GM18508 (cell line): Measurements from ENCODE around the gene FNDC3B.

Source experiments
- ATAC-seq: cut with Tn5 transposase; IDR thresholded peaks from one replicate; pipeline ENCODE4 v1.9.1; 2021; ENCODE audit warnings: moderate number of reproducible peaks; ENCODE audit not compliant: insufficient read depth, unreplicated experiment

FNDC3B gene

DNA sequence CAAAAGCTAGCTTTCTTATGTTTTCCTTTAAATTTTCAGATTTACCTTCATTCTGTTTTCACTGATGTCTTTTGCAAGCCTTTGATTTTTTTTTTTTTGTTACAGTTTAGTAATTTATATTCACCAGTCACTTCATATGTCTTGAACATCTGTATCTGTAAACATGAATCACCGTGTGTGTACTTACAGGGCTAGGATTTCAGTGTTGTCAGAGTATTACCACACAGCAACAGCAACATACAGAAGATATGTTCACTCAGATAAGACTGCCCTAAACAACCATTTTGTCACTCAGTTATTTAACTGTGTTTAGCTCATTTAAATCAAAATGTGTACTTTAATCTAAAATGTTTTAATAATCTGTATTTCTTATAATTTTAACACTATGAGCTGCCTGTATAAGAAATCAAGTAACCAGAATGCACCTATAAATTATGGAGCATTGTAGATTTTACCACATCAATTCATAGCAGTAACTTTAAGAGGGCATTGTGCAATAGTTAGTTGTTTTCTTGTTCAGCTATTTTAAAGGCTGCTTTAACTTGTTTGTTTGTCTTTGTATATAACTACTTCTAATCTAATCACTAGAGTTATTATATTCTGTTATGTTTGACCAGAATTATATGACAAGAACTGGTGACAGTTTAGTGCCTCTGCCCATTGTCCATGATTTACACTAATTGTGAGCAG is 358.5 kb downstream of the FNDC3B start:
- no peak for ATAC-seq

DNA sequence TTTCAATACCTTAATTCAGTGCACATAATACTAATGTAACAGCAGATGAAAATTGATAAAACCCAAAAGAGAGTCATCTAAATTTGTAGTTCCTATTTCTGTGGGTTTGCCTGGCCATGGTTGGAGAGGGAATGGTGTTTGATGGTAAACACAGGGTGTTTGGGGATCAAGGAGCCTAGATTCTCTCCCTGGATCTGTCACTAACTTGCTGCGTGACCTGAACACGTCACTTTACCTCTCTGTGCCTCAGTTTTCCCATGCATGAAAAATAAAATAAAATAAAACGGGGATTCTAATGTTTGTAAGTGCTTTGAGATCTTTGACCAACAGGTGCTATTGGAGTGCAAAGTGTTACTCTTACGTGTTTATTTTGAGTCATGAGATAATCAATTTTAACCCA is 359.1 kb downstream of the FNDC3B start:
- ATAC-seq: no peak

DNA sequence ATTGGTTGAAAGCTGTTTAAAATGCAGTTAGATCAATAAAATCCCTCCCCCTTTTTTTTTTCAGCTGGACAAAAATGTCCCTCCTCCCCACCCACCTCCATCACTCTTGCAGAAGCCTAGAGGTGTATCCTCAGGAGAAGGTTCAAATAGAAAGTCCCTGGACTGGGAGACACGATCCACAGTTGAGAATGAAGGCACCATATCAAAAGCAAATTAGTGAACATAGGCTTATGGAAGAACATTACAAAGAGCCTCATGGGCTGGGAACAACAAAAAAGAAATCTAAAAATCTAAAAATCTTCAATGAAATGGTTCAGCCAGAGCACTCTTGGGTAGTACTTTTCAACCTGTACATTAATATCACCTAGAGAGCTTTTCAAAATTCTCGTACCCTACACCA is 362.7 kb downstream of the FNDC3B start:
- ATAC-seq: no peak

DNA sequence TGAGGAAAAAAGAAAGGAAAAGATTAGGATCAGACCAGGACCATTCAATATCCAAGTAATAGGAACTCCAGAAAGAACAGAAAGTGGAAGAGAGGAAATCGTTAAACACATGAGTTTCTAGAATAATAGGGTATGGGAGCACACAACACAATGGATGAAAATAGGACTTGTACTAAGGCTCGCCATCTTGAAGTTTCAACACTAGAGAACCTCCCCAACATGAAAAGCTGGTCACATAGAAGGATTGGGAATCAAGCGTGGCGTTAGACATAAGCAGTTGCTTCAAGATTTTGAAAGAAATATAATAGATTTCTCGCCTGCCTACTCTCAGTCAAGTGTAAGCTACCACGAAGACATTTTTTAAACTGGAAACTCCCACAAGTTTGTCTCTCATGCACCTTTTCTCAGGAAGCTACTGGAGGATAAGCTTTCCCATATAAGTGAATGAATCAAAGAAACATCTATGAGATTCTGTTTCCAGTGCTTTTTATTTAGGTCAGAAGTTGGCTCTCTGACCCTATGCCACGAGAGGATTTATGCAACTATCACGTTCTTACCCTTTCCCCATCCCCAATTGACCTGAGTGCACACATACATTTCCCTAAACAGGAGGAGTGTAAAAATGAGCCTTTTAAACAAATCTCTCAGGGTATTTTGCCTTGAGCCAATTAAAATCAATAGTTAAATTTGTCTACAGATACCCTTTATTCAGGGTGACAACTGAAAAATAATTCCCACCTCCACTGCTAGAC is 363.7 kb downstream of the FNDC3B start:
- ATAC-seq: no peak

DNA sequence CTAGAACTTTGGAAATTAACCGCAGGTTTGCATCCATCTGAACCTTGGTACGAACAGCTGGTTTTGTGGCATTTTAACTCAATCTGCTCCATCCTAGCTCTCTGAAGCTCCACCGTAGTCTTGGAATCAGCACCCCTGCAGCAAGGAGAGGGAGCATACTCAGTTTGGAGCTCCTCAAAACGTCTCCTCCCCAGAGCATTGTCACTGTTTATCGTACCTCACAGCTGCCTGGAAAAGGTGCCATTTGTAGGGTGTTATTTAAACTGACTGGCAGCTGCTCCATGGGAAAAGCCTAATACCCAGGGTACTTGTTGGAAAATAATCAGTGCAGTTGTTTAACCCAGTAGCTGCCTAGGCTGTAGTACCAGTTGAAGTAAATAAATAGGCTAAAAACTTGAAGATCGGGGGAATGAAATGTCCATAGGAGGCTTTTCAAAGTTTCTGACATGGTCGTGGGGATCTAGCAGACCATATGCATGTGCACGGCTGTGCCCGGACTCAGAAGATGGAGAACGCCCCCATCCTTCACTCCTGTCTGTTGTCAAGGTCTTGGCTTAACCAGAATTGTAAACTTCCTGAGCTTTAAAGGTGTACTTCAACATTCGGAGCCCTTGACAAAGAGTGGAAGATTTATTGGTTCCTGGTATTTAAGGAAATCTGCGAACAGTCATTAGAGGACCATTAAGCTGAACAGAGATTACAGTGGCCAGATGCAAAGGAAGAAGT is 365.0 kb downstream of the FNDC3B start:
- ATAC-seq: no peak

DNA sequence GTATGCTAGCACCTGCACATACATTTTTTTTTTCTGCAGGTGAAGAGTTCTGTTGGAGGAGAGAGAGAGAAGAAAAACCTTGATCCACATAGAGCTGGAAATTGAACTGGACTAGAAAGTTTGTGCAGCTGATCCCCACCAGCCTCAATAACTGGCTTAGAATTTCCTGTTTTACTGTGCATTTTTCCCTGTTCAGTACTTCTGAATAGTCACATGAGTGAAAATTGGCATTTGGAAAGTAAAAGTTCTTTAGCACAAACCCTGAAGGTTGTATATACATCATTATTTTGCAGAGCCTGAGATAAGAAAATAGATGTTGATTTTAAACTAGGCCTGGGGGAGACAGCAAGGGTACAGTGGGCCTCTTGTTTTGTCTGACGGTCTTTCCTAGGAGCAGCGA is 366.5 kb downstream of the FNDC3B start:
- ATAC-seq: no peak

DNA sequence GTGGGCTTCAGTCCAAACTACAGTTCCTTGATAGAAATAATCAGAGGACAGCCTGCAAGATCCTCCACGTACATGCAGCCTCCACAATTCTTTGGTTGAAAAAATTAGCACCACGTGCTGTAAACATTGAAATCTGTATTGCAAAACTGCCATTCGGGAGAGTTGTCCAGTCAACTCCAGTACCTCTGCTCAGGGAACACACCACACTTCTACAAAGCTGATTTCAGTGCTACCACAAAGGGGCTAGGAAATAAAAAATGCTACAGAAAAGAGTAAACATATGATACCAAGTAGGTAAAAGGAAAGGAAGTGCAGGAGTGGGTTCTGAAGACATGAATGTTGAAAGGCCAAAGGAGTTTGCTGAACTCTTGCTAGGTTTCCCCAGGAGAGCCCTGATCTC is 368.5 kb downstream of the FNDC3B start:
- no peak for ATAC-seq

DNA sequence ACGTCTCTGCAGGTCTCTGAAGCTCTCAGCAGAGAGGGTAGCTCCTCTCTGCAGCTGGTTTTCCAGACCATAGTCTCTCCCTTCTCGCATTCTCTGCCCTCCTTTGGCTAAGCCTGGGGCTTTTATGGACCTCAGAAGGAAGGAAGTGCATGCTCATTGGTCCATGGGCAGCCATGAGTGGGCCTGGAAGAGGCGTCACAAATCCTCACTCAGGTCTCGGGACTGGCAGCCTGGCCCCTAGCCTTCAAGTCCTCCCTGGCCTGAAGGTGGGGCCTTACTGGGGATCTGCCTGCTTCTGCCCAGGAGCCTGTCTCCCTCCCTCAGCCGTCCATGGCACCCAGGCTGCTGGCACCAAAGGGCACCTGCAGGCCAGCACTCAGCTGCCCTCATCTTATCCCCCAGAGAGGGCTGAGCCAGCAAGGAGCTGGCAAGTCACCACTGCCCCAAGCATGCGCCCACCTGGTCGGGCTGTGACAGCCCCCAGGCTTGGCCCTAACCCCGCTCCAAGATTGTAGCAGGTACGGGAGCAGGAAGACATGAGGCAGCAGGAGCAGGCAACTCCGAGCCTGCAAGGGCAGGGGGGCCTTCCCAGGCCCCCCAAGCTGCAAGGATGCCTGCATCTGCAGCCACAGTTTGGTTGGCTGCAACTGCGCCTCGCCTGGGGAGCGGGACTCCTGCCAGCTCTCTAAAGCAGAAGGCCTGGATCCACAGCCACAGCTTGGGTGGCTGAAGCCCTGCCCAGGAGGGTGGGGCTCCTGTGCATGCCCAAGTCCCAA is 371.5 kb downstream of the FNDC3B start:
- no peak for ATAC-seq

DNA sequence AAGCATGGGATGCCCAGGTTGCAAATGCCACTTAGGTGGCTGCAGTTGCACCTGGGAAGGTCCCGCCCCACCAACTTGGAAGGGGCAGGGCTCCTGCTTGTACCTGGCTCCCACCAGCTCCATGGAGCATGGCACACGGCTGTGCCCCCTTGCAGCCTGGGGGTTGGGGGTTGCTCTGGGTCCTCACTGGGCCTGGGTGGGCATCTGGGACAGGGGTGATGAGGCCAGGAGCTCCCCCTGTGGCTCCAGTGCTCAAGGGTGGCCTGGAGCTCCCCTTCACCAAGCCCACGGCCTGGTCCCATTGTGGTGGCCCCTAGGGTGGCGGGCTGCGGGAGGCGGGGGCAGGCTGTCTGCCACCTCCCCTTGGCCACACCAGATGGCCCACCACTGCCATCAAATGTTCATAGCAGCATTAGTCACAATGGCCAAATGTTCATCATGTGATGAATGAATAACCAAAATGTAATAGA is 372.1 kb downstream of the FNDC3B start:
- no peak for ATAC-seq

DNA sequence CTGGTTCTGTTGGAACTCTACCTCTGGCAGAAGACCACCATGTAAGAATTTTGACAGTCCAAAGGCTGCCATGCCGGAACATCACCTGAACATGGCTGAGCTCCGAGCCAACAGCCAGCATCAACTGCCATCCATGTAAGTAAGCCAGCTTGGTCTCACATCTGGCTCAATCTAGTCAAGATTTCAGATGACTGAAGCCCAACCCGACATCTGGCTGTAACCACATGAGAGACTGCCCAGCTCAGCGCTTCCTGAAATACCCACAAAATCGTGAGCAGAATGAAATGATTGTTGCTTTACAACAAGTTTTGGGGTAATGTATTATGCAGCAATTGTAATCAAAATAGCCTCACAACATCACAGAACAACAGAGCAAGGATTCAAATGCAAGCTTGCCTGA is 375.9 kb downstream of the FNDC3B start:
- no peak for ATAC-seq

DNA sequence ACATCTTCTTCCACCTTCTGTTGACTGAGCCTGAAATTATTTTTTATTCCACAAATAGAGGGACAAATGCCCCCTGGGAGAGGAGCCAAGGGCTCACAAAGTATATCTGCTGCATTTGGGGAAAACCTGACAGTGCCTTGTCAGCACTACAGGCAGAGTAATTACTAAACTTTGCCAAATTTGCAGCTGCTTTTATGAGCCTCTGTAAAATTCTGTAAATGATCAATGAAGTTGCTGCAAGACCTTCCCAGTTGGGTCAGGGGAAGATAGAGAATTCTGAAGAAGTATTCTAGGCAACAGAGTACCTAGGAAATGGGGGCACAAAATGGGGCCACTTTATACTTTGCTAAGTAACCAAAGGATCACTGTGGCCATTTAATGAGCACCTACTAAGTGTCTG is 398.3 kb downstream of the FNDC3B start:
- no peak for ATAC-seq

DNA sequence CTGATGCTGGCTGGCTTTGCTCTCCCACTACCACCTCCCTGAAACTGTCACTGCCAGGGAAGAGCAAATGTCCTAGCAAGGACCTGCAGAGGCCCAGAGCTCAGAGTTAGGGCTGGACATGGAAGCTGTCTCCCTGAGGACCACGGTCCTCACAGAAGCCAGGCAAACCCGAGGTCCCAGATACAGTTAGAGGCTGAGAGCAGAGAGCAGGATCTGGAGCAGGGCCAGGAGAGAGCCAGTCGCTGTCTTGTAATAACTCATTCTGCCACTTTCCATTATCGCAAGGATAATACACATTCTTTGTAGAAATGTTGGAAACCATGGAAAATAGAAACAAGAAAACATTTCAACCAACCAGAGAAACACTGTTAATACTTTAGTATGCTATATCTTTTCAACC is 398.8 kb downstream of the FNDC3B start:
- ATAC-seq: no peak

DNA sequence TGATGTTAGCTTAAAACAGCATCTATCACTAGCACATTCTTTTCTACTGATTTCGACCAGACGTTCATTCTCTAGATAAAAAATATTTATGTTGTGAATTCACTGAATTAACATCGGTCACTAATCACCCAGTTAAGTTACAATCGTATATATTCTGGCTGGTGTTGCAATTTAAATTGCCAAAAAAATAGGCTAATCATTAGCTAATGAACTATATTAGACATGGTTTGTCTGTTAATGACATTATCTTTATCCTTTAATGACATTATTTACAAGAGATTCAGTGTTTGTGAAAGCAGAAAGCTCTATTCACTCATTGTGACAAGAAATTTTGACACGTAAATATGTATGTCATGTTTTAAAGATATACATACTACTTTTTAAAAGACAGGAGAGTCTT is 402.2 kb downstream of the FNDC3B start:
- no peak for ATAC-seq

DNA sequence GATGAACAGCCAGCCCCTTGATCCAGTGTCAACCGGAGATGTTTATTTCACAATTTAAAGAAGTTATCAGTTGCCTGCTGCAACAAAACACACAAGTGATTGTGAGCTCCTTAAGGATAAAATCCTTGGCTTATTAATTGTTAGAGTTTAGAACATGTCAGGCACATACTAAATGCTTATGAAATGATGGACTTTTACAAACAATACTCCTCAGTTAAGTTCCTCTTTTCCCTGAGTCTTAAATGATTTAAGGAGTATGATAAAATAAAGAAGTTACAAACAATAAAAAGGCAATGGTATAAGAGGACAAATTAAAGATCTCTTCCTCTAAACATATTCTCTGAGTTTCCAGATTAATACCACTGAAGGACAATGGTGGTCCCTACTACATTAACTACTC is 403.2 kb downstream of the FNDC3B start:
- ATAC-seq: no peak

DNA sequence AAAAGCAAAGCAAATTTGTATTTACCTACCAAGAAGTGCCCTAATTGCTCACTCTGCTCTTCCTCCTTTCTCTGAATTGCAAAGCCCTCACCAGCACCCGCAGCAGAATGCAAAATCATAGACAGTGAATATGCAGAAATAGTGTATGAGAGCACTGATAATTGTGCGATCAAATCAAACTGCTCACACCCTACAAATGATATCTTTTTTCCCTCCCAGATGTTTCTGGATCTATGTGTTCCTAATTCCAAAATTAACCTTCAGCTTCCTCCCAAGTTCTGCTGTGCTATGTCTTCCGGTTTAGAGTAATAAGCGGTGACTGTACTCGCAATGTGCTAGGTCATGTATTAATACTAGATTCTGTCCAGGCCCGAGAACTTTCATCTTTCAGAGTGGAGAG is 405.4 kb downstream of the FNDC3B start:
- no peak for ATAC-seq

DNA sequence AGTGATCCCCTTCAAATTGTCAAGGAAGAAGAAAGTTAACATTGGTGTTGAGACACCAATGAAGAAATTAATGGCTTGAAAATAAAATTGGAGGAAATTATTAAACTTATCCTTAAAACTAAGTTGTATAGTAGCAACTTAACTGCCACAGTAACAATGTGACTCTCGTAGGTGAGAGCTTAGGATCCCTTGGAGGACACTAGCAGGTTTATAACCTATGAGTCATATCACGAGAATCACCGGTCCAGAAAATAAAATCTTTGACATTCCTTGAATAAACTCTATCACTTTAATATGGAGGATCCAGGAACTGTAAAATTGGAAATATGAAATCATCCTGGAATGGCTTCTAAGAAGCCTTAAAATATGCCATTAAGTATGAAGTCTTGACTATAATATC is 406.8 kb downstream of the FNDC3B start:
- ATAC-seq: no peak

DNA sequence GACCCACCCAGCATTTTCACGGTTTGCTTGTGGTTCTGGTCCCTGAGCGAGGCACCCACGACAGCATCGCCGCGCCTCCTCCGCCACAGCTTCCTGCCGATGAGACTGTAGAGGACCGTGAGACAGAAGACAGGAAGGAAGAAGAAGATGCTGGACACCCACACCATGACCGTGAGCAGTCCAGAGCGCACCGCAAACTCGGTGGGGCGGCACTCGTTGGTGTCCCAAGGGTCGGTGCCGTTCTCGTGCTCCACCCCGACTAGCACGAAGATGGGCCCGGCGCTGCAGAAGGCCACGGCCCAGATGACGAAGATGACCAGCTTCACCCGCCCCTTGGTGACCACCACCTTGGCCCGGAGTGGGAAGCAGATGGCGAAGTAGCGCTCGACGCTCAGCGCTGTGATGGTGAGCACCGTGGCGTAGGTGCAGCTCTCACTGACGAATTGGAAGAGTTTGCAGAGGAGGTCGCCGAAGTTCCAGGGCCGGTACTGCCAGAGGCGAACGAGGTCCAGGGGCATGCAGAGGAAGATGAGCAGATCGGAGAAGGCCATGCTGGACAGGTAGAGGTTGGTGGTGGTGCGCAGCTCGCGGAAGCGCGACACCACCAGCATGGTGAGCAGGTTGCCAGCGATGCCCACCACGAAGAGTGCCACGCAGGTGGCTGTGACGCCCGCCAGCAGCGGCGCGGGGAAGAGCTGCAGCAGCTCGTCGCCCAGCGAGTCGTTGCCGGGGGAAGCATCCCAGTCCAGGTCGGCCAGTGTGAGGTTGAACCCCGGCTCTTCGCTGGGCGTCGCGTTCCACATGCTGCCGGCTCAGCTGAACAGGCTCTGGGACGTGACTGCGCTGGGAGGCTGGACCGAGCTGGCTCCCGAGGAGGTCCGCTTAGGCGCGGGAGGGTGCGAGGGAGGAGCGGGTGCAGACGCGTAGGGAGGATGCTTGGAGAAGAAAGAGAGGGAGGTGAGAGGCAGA is 408.5 kb downstream of the FNDC3B start, which contains the start of gene GHSR:
Gene GHSR, minus strand, starts transcription at position 846 of the 969 bp plus-strand sequence. Its CDS starts 43 bp downstream, at position 803.
- ATAC-seq: no peak

DNA sequence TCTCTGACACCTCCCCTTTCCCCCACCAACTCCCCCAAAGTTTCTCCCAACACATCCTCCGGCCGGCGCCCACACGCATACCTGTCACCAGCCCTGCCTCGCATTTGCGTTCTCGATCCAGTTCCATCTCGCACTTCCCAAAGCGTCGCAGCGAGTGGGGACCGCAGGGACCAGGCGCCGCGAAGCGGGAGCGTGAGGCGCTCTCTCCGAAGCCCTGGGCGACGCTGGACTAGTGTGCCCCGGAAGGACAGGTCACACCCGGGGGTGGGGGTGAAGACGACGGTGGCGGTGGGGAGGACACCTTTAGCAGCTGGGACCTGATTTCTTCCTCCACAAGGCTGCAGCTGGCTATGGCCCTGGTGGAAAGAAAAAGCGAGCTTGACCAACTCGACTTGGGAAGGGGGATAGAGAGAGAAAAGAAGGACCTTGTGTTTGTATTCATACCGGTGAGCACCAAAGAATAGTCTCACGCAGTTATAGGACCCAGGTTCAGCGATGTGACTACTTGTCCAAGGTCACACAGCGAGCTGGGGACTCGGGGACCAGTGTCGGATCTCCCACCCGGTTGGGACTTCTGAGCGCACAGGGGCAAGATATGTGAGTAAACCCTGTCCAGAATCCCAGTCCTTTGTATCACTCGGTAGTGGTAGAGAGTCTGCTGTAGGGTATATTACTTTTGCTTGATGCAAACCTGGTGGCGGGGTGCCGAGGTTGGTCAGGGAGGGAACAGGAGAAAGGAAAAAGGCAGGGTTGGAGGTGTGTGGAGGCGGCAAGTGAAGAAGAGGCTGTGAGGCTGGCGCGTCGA is 409.5 kb downstream of the FNDC3B start:
- ATAC-seq: no peak
